SU-DHL-6 (cell line): Measurements from ENCODE around the gene MARCHF3.

Source experiments
- H2AFZ ChIP-seq: fragments of 200-600 bp; sonication (generic); 2 replicates; pipeline ENCODE4 v1.6.1; 2014; ENCODE audit warnings: low read depth, mild to moderate bottlenecking, moderate library complexity, mixed read lengths, antibody characterized with exemption, low read length; ENCODE audit not compliant: severe bottlenecking
- H3F3A ChIP-seq: fragments of 200-600 bp; shearing (Covaris generic); 2 replicates; pipeline ENCODE4 v1.6.0; 2016; ENCODE audit warnings: antibody characterized with exemption, mild to moderate bottlenecking; ENCODE audit not compliant: insufficient read depth
- H3K27ac ChIP-seq: fragments of 200-600 bp; sonication (generic); 2 replicates; pipeline ENCODE4 v1.5.1; 2016; ENCODE audit warnings: low read depth, mild to moderate bottlenecking, low read length, moderate library complexity, mixed read lengths
- H3K27me3 ChIP-seq: fragments of 200-600 bp; sonication (generic), shearing (Covaris generic); 2 replicates; pipeline ENCODE4 v1.6.0; 2014; ENCODE audit warnings: mild to moderate bottlenecking, low read length
- H3K36me3 ChIP-seq: fragments of 200-600 bp; sonication (generic); 2 replicates; pipeline ENCODE4 v1.6.1; 2014; ENCODE audit warnings: mild to moderate bottlenecking, low read length, mixed read lengths
- H3K4me2 ChIP-seq: fragments of 300-600, 200-600 bp; shearing (Covaris generic), sonication (generic); 2 replicates; pipeline ENCODE4 v1.6.0; 2014; ENCODE audit warnings: low read length, low read depth, mild to moderate bottlenecking; ENCODE audit not compliant: poor library complexity, severe bottlenecking
- H3K4me3 ChIP-seq: fragments of 200-600 bp; sonication (generic); 2 replicates; pipeline ENCODE4 v1.5.1; 2014; ENCODE audit warnings: antibody characterized with exemption, low read length, mild to moderate bottlenecking, mixed read lengths; ENCODE audit not compliant: insufficient read depth, poor library complexity, severe bottlenecking
- H3K79me2 ChIP-seq: fragments of 200-600 bp; sonication (generic); 2 replicates; pipeline ENCODE4 v1.6.1; 2014; ENCODE audit warnings: mild to moderate bottlenecking, low read length, moderate library complexity; ENCODE audit not compliant: insufficient read depth
- H3K9ac ChIP-seq: fragments of 200-600 bp; sonication (generic); 2 replicates; pipeline ENCODE4 v1.7.0; 2014; ENCODE audit warnings: mild to moderate bottlenecking, low read length
- H3K9me2 ChIP-seq: fragments of 200-600 bp; sonication (generic); replicated peaks from 2 replicates; pipeline ENCODE4 v1.6.1; 2014; ENCODE audit warnings: low read length; ENCODE audit not compliant: insufficient read depth
- H3K9me3 ChIP-seq: fragments of 200-600 bp; sonication (generic); 2 replicates; pipeline ENCODE4 v1.6.1; 2014; ENCODE audit warnings: low read length, mixed read lengths; ENCODE audit not compliant: insufficient read depth
- H4K20me1 ChIP-seq: fragments of 200-600 bp; sonication (generic); 2 replicates; pipeline ENCODE4 v1.6.1; 2014; ENCODE audit warnings: low read depth, mild to moderate bottlenecking, antibody characterized with exemption, low read length, moderate library complexity, mixed read lengths
- CTCF ChIP-seq: fragments of 200-600 bp; sonication (generic); IDR thresholded peaks from one replicate; pipeline ENCODE4 v1.5.1; 2017; ENCODE audit warnings: antibody characterized with exemption, mild to moderate bottlenecking, low read length, moderate library complexity; ENCODE audit not compliant: insufficient read depth, poor library complexity, severe bottlenecking
- EZH2phosphoT487 ChIP-seq: fragments of 200-600 bp; sonication (generic), shearing (Covaris generic); conservative IDR thresholded peaks from 2 replicates; pipeline ENCODE4 v1.6.1; 2018; ENCODE audit warnings: mild to moderate bottlenecking, antibody characterized with exemption, low read length, moderate library complexity, mixed read lengths

Gene MARCHF3

DNA sequence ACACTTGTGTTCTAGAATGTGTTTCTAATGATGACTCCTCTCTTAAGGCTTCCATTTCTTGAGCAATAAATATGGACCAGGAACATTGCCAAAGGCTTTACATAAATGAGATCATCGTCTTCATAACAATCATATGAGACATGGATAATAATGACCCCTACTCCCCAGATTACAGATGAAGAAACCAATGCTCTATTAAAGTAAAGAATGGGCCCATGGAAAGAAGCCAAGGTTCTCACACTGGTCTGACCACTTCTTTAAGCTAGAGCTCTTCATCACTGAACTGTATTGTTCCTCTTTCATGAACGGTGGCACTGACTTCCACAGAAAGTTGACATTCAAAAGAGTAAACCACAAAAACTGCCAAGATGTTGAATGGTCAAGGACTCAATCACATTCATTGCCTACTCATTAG is 65.3 kb downstream of the MARCHF3 start:
- Histone ChIP-seq H3K9ac (no peak overlapping the region), H4K20me1 (no peaks in the 10 kb centered on the region), H3K4me2 (no peak overlapping the region), H3F3A (no peaks in the 10 kb centered on the region), H3K4me3 (no peak overlapping the region), H3K36me3 (no peaks in the 10 kb centered on the region), H3K9me2 (no peaks in the 10 kb centered on the region), H3K27me3 (no peaks in the 10 kb centered on the region), H3K9me3 (no peaks in the 10 kb centered on the region), H2AFZ (no peak overlapping the region), H3K79me2 (no peaks in the 10 kb centered on the region), H3K27ac (no peak overlapping the region)
- TF ChIP-seq CTCF (no peak), EZH2phosphoT487 (no peak)

DNA sequence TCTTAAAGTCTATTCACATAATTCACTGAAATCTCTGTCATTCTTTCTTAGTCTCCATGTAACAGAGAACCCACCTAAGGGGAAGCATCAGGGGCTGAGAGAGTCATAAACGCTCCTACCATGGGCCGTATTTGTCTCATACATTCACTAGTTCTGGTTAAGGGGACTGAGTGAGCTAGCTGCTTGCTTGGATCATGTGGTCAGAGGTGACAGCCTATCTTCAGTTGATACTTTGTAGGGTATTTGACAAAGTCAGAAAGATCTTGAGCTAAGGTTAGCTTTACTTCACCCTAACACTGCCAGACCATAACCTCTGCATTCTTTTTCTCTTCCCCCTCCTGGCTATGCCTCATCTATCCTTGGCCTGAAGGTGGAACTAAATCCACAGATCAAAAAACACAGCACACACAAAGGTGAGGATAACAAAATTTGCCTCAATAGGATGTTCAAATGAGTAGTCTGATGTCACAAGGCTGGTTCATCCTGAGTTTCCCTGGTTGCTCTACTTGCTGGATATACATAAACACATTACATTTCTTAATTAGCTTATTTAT is 66.5 kb downstream of the MARCHF3 start:
- Histone ChIP-seq H3K9me2 (no peaks in the 10 kb centered on the region), H3K9ac (no peak overlapping the region), H3K27ac (no peak overlapping the region), H3K79me2 (no peaks in the 10 kb centered on the region), H4K20me1 (no peaks in the 10 kb centered on the region), H3K4me2 (no peak overlapping the region), H3K9me3 (no peaks in the 10 kb centered on the region), H3K36me3 (no peaks in the 10 kb centered on the region), H2AFZ (no peak overlapping the region), H3F3A (no peaks in the 10 kb centered on the region), H3K27me3 (no peaks in the 10 kb centered on the region), H3K4me3 (no peak overlapping the region)
- no peak for TF ChIP-seq EZH2phosphoT487
- no peak for TF ChIP-seq CTCF

DNA sequence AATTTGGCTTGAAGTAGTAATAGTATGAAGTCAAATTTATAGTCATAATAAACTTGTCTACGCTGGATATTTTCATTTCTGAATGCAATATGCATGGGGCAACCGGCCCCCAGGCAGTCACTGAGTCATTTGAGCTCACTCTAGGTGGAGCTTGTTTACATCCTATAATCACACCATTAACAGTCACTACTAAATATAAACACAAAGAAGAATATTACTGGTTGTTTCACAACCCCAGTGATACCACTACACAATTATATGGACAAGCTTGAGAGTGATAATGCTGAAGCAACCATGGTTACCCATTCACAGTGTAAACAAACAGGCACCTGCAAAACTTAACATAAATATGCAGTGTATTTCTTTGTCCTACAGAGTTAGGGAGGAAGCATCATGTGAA is 68.7 kb downstream of the MARCHF3 start:
- no peak overlapping the region for H3K4me3 ChIP-seq
- no peaks in the 10 kb centered on the region for H3F3A ChIP-seq
- H3K27me3 ChIP-seq = no peaks in the 10 kb centered on the region
- H4K20me1 ChIP-seq = no peaks in the 10 kb centered on the region; the same call in 1 of the 2 replicates
- no peaks in the 10 kb centered on the region; the same call in 1 of the 2 replicates for H3K36me3 ChIP-seq
- no peaks in the 10 kb centered on the region for H3K79me2 ChIP-seq
- no peak overlapping the region for H3K27ac ChIP-seq
- no peak overlapping the region for H2AFZ ChIP-seq
- H3K9me3 ChIP-seq = no peaks in the 10 kb centered on the region
- TF ChIP-seq EZH2phosphoT487 = no peak
- TF ChIP-seq CTCF = no peak
- no peak overlapping the region for H3K9ac ChIP-seq
- H3K4me2 ChIP-seq = no peak overlapping the region
- H3K9me2 ChIP-seq = no peaks in the 10 kb centered on the region
